Erythroblast (primary cell): ENCODE results near the gene GDPD3.

ENCODE experiments used
- GATA1 ChIP-seq: IDR thresholded peaks from 2 replicates; pipeline ENCODE4 v1.6.1; 2011; ENCODE audit warnings: low read depth, mild to moderate bottlenecking, control low read depth, low read length, moderate library complexity
- POLR2A ChIP-seq: IDR thresholded peaks from 2 replicates; pipeline ENCODE4 v1.6.1; 2011; ENCODE audit warnings: mild to moderate bottlenecking, low read length

- TF ChIP-seq POLR2A (no peak), GATA1 (no peak)
Measured at GRCh38 chr16:30084816-30085159, 28.5 kb downstream of the GDPD3 start.
